SU-DHL-6 (cell line): ENCODE measurements around the gene CC2D1A.

Experiments
- H2AFZ ChIP-seq: fragments of 200-600 bp; sonication (generic); 2 replicates; pipeline ENCODE4 v1.6.1; 2014; ENCODE audit warnings: low read depth, mild to moderate bottlenecking, moderate library complexity, mixed read lengths, antibody characterized with exemption, low read length; ENCODE audit not compliant: severe bottlenecking
- H3F3A ChIP-seq: fragments of 200-600 bp; shearing (Covaris generic); 2 replicates; pipeline ENCODE4 v1.6.0; 2016; ENCODE audit warnings: antibody characterized with exemption, mild to moderate bottlenecking; ENCODE audit not compliant: insufficient read depth
- H3K27ac ChIP-seq: fragments of 200-600 bp; sonication (generic); 2 replicates; pipeline ENCODE4 v1.5.1; 2016; ENCODE audit warnings: low read depth, mild to moderate bottlenecking, low read length, moderate library complexity, mixed read lengths
- H3K27me3 ChIP-seq: fragments of 200-600 bp; sonication (generic), shearing (Covaris generic); 2 replicates; pipeline ENCODE4 v1.6.0; 2014; ENCODE audit warnings: mild to moderate bottlenecking, low read length
- H3K36me3 ChIP-seq: fragments of 200-600 bp; sonication (generic); 2 replicates; pipeline ENCODE4 v1.6.1; 2014; ENCODE audit warnings: mild to moderate bottlenecking, low read length, mixed read lengths
- H3K4me2 ChIP-seq: fragments of 300-600, 200-600 bp; shearing (Covaris generic), sonication (generic); 2 replicates; pipeline ENCODE4 v1.6.0; 2014; ENCODE audit warnings: low read length, low read depth, mild to moderate bottlenecking; ENCODE audit not compliant: poor library complexity, severe bottlenecking
- H3K4me3 ChIP-seq: fragments of 200-600 bp; sonication (generic); 2 replicates; pipeline ENCODE4 v1.5.1; 2014; ENCODE audit warnings: antibody characterized with exemption, low read length, mild to moderate bottlenecking, mixed read lengths; ENCODE audit not compliant: insufficient read depth, poor library complexity, severe bottlenecking
- H3K79me2 ChIP-seq: fragments of 200-600 bp; sonication (generic); 2 replicates; pipeline ENCODE4 v1.6.1; 2014; ENCODE audit warnings: mild to moderate bottlenecking, low read length, moderate library complexity; ENCODE audit not compliant: insufficient read depth
- H3K9ac ChIP-seq: fragments of 200-600 bp; sonication (generic); 2 replicates; pipeline ENCODE4 v1.7.0; 2014; ENCODE audit warnings: mild to moderate bottlenecking, low read length
- H3K9me2 ChIP-seq: fragments of 200-600 bp; sonication (generic); replicated peaks from 2 replicates; pipeline ENCODE4 v1.6.1; 2014; ENCODE audit warnings: low read length; ENCODE audit not compliant: insufficient read depth
- H3K9me3 ChIP-seq: fragments of 200-600 bp; sonication (generic); 2 replicates; pipeline ENCODE4 v1.6.1; 2014; ENCODE audit warnings: low read length, mixed read lengths; ENCODE audit not compliant: insufficient read depth
- H4K20me1 ChIP-seq: fragments of 200-600 bp; sonication (generic); 2 replicates; pipeline ENCODE4 v1.6.1; 2014; ENCODE audit warnings: low read depth, mild to moderate bottlenecking, antibody characterized with exemption, low read length, moderate library complexity, mixed read lengths
- CTCF ChIP-seq: fragments of 200-600 bp; sonication (generic); IDR thresholded peaks from one replicate; pipeline ENCODE4 v1.5.1; 2017; ENCODE audit warnings: antibody characterized with exemption, mild to moderate bottlenecking, low read length, moderate library complexity; ENCODE audit not compliant: insufficient read depth, poor library complexity, severe bottlenecking
- EZH2phosphoT487 ChIP-seq: fragments of 200-600 bp; sonication (generic), shearing (Covaris generic); conservative IDR thresholded peaks from 2 replicates; pipeline ENCODE4 v1.6.1; 2018; ENCODE audit warnings: mild to moderate bottlenecking, antibody characterized with exemption, low read length, moderate library complexity, mixed read lengths

The CC2D1A gene

GRCh38 chr19:13958043-13958442 is 52.0 kb downstream of the CC2D1A start:
- no peak overlapping the region for H3K9ac ChIP-seq
- no peaks in the 10 kb centered on the region for H3F3A ChIP-seq
- no peak overlapping the region for H3K4me3 ChIP-seq
- H2AFZ ChIP-seq, result no peak overlapping the region
- no peaks in the 10 kb centered on the region for H3K9me2 ChIP-seq
- H3K79me2 ChIP-seq, result peaks cover 13% of the 10 kb centered on the region
- TF ChIP-seq EZH2phosphoT487, result no peak
- no peak for TF ChIP-seq CTCF
- H3K27ac ChIP-seq, result no peak overlapping the region
- H3K9me3 ChIP-seq, result no peaks in the 10 kb centered on the region
- H3K4me2 ChIP-seq, result no peak overlapping the region
- peaks cover 4% of the 10 kb centered on the region; the same call in 1 of the 2 replicates for H3K36me3 ChIP-seq
- no peaks in the 10 kb centered on the region for H3K27me3 ChIP-seq
- no peaks in the 10 kb centered on the region; the same call in 1 of the 2 replicates for H4K20me1 ChIP-seq

- peaks cover 4% of the 10 kb centered on the region; the same call in 1 of the 2 replicates for H3F3A ChIP-seq
- H4K20me1 ChIP-seq, result no peaks in the 10 kb centered on the region
- H3K79me2 ChIP-seq, result 0 out of 2 replicates have a peak, but pooled peaks cover under 1% of the 10 kb centered on the region
- no peaks in the 10 kb centered on the region for H3K9me3 ChIP-seq
- no peak overlapping the region for H3K9ac ChIP-seq
- peaks cover 4% of the 10 kb centered on the region; the same call in 1 of the 2 replicates for H3K36me3 ChIP-seq
- no peaks in the 10 kb centered on the region for H3K27me3 ChIP-seq
- H3K27ac ChIP-seq, result no peak overlapping the region
- no peak overlapping the region for H3K4me2 ChIP-seq
- H2AFZ ChIP-seq, result no peak overlapping the region
- H3K9me2 ChIP-seq, result no peaks in the 10 kb centered on the region
- no peak overlapping the region for H3K4me3 ChIP-seq
- no peak for TF ChIP-seq EZH2phosphoT487
- TF ChIP-seq CTCF, result no peak
Observed at GRCh38 chr19:13959141-13959961, 53.4 kb downstream of the CC2D1A start.

GRCh38 chr19:13959962-13960862 is 54.2 kb downstream of the CC2D1A start:
- H2AFZ ChIP-seq, result no peak overlapping the region
- no peaks in the 10 kb centered on the region for H3K9me2 ChIP-seq
- H3F3A ChIP-seq, result peaks cover 4% of the 10 kb centered on the region; the same call in 1 of the 2 replicates
- H3K79me2 ChIP-seq, result no peaks in the 10 kb centered on the region
- no peak overlapping the region for H3K9ac ChIP-seq
- no peaks in the 10 kb centered on the region for H4K20me1 ChIP-seq
- no peaks in the 10 kb centered on the region for H3K27me3 ChIP-seq
- no peak overlapping the region for H3K4me3 ChIP-seq
- H3K27ac ChIP-seq, result no peak overlapping the region
- TF ChIP-seq CTCF (no peak), EZH2phosphoT487 (no peak)
- no peak overlapping the region for H3K4me2 ChIP-seq
- H3K9me3 ChIP-seq, result no peaks in the 10 kb centered on the region
- H3K36me3 ChIP-seq, result peaks cover 4% of the 10 kb centered on the region; the same call in 1 of the 2 replicates
